Measurements from ENCODE around the gene MAML3.

DNA sequence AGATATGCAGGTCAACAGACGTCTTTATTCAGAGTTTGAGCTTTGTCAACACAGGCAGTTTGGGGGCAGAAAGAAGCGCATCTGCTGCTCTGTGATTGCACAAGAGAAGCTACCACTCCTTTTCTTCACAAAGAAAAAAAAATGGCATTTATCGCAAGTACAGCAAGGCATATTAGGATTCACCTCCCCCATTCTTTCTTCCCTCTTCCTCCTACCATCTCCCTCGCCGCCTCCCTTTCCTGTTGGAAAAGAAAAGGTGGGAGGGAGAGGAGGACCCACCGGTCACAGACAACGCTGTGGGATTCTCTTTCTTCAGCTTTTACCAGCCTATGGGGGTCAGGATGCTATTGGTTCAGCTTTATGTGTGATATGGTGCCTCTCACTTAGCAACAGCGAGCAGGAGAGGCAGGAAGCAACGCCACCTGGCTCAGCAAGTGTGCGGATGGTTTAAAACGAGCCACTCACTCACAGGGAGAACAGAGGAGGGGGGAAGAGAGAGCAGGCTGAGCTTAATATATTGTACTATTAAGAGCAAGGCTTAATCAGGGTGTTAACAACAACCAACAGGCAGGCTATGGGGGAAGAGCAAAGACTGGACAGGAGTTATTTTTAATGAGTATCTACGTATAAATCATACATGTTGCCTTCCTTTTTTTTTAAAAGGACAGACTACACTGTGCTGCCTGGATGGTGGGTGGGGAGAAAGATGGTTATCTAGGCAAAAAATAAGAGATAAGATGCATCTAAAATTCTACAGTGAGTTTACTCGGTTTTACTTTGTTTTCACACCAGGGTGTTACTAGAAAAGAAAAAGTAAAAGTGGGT is 104.7 kb downstream of the MAML3 start:
- TF ChIP-seq, protein P1, sequence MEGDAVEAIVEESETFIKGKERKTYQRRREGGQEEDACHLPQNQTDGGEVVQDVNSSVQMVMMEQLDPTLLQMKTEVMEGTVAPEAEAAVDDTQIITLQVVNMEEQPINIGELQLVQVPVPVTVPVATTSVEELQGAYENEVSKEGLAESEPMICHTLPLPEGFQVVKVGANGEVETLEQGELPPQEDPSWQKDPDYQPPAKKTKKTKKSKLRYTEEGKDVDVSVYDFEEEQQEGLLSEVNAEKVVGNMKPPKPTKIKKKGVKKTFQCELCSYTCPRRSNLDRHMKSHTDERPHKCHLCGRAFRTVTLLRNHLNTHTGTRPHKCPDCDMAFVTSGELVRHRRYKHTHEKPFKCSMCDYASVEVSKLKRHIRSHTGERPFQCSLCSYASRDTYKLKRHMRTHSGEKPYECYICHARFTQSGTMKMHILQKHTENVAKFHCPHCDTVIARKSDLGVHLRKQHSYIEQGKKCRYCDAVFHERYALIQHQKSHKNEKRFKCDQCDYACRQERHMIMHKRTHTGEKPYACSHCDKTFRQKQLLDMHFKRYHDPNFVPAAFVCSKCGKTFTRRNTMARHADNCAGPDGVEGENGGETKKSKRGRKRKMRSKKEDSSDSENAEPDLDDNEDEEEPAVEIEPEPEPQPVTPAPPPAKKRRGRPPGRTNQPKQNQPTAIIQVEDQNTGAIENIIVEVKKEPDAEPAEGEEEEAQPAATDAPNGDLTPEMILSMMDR (IDR thresholded peaks at IDR 0.05; ENCODE audit: low read length): no peak
- no peak for TF ChIP-seq EZH2 (IDR thresholded peaks at IDR 0.05; ENCODE audit: borderline replicate concordance, low read length)
